Panc1 (cell line): ENCODE measurements around the gene ZIM2.

Experiments
- CTCF ChIP-seq: fragments of 450-650 bp; IDR thresholded peaks from 2 replicates; pipeline ENCODE4 v1.5.1; 2017; ENCODE audit warnings: mild to moderate bottlenecking
- POLR2AphosphoS5 ChIP-seq: IDR thresholded peaks from 2 replicates; pipeline ENCODE4 v1.6.1; 2012; ENCODE audit warnings: mild to moderate bottlenecking, low read depth, low read length, moderate library complexity

DNA sequence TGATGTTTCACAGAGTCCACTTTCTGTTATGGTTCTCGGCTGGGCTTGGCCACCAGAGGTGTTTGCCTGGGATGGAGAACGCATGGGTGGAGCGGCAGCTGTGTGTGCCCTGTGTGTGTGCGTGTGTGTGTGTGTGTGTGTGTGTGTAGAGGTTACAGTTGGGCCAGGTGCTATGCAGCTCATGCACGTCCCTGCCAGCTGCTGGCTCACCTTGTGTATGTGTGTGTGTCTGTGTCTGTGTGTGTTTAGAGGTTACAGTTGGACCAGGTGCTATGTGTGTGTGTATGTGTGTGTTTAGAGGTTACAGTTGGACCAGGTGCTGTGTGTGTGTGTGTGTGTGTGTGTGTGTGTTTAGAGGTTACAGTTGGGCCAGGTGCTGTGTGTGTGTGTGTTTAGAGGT, 33.0 kb upstream of the ZIM2 start:
- TF ChIP-seq CTCF = no peak
- no peak for TF ChIP-seq POLR2AphosphoS5
